Measurements from ENCODE around the gene MACROD2.
"Not testable (repeated sequence)": the region's sequence is repeated elsewhere in the genome, so short reads cannot be mapped to it uniquely, and the experiment has no call there.

The MACROD2 gene

GRCh38 chr20:15535863-15536262 lies 1540.5 kb downstream of the MACROD2 start:
- no peak for DNase-seq (ENCODE audit: low read depth)

GRCh38 chr20:15537200-15537599 lies 1541.9 kb downstream of the MACROD2 start:
- DNase-seq (ENCODE audit: low read depth) = not testable (repeated sequence)

DNA sequence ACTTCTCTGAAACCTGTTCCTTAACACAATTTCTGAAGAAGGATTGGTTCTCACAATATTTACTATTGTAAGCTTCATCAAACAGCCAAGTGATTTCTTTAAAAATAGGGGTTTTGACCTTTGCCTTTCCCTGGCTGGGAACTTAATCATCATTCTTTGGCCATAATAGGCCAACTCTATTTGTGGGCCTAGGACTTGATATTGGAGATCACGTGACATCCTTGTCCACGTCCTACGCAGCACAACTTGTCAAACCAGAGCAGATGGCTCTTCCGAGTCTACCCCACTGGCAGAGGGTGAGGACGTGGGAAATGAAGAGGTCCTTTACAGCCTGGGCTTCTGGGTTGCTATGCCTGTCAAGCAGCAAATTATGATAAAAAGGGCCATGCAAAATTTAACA lies 1547.3 kb downstream of the MACROD2 start:
- no peak for DNase-seq (ENCODE audit: low read depth)

DNA sequence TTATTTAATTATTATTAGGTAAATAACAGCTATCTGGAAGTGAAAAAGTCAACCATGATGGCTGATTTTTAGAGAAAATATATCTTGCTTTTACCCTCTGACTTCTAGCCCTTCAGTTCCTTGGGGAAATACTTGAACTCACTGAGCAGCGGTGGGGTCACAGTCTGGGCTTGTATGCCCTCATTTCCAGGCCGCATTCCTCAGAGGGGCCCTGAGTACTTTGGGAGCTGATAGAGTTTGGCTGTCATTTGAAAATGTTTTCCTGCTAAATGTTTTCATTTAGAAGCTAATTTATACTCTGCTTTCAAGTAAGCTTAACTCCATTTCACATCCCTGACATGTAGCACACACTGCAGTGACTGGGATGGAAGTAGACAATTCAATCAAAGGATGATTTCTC lies 1549.4 kb downstream of the MACROD2 start:
- no peak for DNase-seq (ENCODE audit: low read depth)

DNA sequence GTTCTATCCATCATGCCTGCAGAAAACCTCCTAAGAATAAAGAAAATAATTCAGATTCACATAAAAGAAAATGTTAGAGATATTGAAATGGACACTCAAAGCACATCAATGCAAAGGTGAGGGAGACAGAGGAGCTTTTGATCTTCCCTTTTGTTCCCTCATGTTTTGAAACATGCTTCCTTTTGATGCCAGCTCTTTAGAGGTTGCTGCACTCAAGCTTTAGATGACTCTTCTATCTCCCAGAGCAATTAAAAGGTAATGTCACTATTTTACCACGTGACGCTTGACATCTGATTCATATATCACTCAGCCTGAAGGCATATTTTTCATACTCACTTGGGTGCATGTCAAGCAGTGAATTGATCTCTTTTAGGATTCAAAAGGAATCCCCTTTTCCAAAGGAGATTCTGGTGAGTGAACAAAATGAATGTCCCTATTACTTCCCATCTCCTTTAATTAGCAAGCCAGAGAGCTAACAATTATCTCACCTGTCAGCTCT lies 1551.3 kb downstream of the MACROD2 start:
- DNase-seq (ENCODE audit: low read depth) = no peak

DNA sequence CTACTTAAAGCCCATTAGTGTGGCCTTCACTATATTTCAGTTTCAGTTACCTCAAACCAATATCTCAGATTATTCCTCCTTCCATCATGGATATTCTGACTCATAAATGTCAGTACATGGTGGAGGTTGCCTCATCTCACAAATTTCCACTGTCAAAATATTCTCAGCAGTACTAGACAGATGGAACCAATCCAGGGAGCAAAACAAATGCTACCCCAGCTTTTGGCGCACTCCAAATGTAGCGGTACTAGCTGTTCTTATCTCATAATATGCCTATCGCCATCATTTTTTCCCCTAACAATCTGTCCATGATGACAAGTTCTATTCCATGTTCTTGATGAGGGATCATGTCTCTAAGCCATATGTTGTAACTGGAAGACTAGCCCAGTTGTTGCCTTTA lies 1551.8 kb downstream of the MACROD2 start:
- DNase-seq (ENCODE audit: low read depth) = no peak

GRCh38 chr20:15550116-15550870 lies 1555.0 kb downstream of the MACROD2 start:
- DNase-seq (ENCODE audit: low read depth) = no peak

- no peak for DNase-seq (ENCODE audit: low read depth)
These were observed 1560.6 kb downstream of the MACROD2 start for GRCh38 chr20:15555913-15556312.

DNA sequence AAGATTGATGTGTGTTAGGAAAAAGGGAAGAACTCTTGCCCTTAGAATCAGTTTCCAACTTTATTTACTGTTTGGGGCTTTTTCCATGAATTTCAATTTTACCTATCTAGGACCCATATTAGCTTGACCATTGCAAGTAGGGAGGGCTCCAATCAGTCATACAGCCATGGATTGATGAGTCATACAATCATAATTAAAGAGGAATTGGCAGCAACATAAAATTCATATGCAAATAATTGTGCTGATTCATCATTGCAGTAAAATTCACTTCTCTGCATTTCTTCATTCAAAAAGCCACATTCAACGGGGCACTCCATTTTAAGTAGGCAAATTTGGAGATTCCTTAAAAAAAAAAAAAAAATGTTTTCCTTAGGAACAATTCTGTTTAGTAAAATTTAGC lies 1561.6 kb downstream of the MACROD2 start:
- DNase-seq (ENCODE audit: low read depth) = no peak

DNA sequence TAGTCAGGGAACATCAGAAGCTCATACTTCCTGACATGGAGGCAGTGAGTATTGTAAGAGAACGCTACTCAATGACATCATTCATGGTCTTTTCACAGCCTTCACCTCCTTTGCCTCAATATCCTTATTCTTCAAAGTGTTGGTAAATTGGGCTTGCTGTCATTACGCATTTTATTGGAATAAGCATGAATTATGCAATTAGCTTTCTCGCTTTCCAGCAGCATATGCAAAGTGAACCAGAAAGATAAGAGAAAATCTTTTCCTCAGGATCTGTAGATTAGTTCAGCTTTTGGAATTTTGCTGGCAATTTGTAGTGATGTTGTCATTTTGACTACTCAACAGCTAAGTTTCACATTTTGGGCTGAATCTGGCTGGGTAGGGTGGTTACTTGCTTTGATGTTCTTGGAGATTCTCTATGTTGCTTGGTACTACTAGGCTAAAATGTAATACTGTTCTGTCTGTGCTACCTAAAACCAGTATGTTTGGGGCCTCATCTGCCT lies 1565.8 kb downstream of the MACROD2 start:
- no peak for DNase-seq (ENCODE audit: low read depth)

DNA sequence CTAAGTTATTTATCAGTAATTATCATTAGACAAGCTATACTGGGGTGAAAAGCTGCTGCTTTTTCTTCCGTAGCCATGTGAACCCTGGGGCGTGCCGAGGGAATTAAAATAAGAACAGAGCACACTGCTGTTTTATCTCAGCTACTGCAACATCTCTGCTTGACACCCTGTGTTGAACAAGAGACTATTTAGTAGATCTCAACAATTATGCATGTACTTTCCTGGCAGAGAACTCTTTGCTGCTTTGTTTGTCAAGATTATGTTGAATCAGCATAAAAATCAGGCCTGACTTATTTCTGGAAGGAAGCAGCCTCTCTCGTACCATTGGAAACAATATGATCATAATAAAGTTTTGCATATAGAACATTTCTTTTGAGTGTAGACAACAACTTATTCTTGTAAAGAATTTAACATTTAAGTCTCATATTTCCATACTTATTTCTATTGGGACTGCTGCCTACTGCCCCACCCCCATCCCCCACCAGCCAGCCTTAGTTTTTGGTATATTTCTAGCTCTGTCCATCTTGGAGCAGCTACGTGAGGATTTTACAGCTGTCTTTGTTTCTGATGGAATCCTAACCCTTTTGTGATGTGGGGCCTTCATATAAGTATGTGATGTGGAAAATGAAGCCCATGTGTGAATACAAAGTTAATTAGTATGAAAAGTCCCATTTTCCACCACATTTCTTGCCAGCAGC lies 1566.5 kb downstream of the MACROD2 start:
- DNase-seq (ENCODE audit: low read depth) = no peak

DNA sequence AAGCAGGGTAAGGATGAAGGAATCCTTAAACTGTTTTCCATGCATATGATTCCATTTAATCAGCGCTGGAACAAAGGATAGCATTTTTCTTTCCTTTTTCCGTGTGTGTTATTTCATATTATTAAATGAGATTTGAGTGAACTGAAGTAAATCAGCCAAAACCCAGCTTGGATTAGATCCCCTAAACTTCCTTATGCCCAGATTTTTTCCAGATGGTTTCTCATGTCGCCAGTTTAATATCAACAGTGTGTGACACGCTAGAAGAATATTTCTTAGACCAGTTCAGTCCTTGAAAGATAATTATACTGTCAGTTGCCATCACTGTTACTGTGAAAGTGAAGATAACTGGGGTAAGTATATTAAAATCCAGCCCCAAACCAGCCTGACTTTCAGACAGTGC lies 1568.5 kb downstream of the MACROD2 start:
- no peak for DNase-seq (ENCODE audit: low read depth)

DNA sequence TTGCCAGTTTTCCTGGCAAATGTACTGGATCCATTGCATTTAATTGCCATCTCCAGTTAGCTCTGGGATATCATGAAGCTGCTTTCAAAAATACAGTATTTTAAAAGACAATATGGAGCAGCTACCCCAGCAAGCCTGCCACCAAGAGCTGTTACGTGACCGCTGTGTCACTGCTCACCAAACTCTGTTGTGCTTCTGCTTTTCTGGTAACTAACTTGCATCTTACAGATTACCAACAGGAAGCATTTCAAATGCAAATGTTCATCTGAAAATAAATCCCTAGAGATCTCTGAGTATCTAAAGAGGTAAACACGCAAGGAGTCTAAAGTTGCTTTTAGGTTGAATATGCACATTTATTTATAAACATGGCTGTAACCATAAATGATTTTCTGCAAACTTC lies 1569.7 kb downstream of the MACROD2 start:
- no peak for DNase-seq (ENCODE audit: low read depth)

DNA sequence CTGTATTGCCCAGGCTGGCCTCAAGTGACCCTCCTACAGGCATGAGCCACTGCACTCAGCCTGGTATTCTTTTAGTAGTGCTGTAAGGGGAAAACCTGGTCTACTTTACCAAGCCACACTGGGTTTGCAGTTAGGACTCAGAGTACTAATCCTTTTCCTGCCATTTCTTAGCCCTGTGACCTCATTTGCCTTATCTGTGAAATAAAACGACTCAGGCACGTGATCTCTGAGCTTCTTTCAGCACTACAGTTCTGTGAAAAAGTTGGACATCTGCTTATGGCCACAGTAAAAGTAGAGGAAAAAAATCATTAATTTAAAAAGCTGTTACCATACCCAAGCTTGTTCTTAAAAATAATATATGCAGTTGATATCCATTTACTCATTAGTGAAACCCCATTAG lies 1570.5 kb downstream of the MACROD2 start:
- DNase-seq (ENCODE audit: low read depth) = no peak

GRCh38 chr20:15567219-15567618 lies 1571.9 kb downstream of the MACROD2 start:
- DNase-seq (ENCODE audit: low read depth) = no peak

GRCh38 chr20:15570156-15570555 lies 1574.8 kb downstream of the MACROD2 start:
- no peak for DNase-seq (ENCODE audit: low read depth)

- no peak for DNase-seq (ENCODE audit: low read depth)
These were observed 1575.7 kb downstream of the MACROD2 start for GRCh38 chr20:15571056-15571455.

DNA sequence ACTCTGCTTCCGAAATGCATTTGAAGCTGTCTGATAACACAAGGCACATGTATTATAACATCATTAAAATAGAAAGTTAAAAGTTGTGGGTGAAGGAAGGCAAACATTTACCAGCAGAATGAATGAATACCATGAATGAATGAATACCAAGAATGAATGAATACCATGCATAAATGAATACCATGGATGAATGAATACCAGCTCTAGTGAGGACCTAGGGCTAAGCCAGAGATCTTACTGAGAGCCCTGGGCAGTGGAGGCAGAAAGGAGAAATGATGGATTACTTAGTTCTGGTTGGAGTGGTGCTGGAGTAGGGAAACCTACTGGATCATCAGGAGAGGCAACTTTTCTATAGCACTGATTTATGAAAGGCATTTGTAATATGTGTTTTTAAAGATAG lies 1579.9 kb downstream of the MACROD2 start:
- no peak for DNase-seq (ENCODE audit: low read depth)

GRCh38 chr20:15576411-15576810 lies 1581.1 kb downstream of the MACROD2 start:
- DNase-seq (ENCODE audit: low read depth) = no peak

- DNase-seq (ENCODE audit: low read depth) = no peak
These were observed 1582.8 kb downstream of the MACROD2 start for GRCh38 chr20:15578113-15578512.

DNA sequence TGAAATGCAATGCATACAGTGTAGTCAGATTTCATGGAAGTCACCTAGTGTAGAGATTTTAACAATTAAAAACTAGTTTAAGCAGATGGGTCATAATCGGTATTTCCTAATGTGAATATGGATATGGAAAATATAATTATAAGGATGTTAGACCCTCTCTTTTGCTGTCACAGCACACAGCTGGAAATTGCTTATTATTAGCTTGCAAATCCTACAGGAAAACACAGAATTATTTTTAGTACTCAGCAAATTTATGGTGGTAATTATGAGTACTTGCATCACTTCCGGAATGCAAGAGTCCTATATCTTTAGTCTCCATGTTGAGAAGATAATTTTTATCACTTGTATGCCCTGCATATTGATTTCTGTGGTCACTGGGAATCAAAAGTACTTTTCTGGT lies 1584.4 kb downstream of the MACROD2 start:
- no peak for DNase-seq (ENCODE audit: low read depth)

DNA sequence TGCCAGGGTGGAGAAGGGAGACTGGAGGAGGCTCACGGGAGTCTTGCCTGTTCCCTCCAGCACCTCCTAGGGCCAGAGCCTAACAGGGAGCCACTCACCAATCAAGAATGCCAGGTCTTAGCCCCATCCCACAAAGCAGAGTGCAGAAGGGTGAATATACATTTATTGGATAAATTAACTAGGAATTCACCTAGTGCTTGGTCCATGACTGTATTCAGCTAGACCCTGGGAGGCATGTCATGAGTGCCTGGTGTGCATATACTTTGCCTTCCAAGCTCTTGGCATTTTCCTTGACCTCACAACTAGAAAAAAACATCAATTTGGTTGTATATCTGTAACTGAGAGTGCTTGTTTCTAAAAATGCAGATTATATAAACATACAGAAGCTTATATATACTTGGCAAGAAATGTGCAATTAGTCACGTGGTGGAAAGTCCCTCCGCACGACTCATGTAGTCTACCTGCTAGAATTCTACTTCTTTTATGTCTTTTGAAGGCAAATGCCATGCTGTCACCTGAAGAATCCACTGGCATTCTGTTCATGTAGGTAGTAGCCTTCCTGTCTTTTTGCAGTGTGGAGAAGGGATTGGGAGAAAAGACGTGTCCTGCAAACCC lies 1586.9 kb downstream of the MACROD2 start:
- DNase-seq (ENCODE audit: low read depth) = no peak

GRCh38 chr20:15584507-15584906 lies 1589.2 kb downstream of the MACROD2 start:
- DNase-seq (ENCODE audit: low read depth) = no peak

All from stimulated activated CD8-positive, alpha-beta memory T cell treated with anti-CD3 and anti-CD28 coated beads, Interleukin-12 subunit alpha, Interleukin-12 subunit beta, amount 100 ng/mL, for 1 hour (primary cell).